Stimulated activated CD8-positive, alpha-beta memory T cell treated with anti-CD3 and anti-CD28 coated beads, Interleukin-15, amount 100 ng/mL, for 24 hours (primary cell): ENCODE data around the gene PLCB4.

Experiments
- DNase-seq: peaks from one replicate; pipeline ENCODE4 v3.0.0-alpha.2; 2020; ENCODE audit warnings: low read depth

PLCB4 gene

GRCh38 chr20:9523636-9524035 is 454.7 kb downstream of the PLCB4 start:
- no peak for DNase-seq
